ENCODE data around the gene S100A8.

DNA sequence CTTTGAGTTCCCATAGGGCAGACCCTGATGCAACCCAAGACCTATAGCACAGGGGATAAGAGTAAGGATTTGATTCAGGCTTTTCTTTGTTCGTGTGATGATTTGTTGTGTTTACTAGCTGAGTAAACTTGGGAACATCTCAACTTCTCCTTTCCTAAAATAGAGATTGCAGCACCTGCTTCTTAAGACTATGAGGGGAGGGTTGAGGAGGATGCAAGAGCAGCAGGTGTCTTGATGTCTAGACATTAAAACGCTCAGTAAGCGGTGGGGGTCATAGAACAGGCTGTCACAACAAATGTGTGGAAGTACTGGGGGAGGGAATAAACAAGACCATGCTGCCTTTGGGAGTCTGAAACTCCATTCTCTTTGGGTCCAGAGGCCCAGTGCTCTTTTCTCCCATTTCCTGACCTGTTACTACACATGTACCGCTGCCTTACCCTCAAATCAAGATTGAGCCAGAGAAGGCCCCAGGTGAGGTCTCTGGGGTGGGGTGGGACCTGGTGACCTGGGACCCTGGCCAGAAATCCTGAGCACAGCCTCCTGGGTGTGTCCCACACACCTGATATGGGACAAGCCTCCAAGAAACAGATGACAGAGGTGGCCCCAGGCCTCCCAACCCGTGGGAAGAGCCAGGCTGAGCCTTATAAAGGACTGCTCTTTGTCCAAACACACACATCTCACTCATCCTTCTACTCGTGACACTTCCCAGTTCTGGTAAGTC lies 25.1 kb upstream of the S100A8 start, which contains the start of gene S100A7A:
- no peak for TF ChIP-seq POLR2AphosphoS5 (IDR thresholded peaks at IDR 0.05; ENCODE audit: borderline replicate concordance, low read depth, low read length)
- no peak for TF ChIP-seq EZH2 (IDR thresholded peaks at IDR 0.05)
- TF ChIP-seq FOXP2 (optimal IDR thresholded peaks at IDR 0.05; ENCODE audit: control extremely low read depth, extremely low read length, insufficient read depth) = no peak
